ENCODE measurements around the gene SLC24A5.

SLC24A5 gene

DNA sequence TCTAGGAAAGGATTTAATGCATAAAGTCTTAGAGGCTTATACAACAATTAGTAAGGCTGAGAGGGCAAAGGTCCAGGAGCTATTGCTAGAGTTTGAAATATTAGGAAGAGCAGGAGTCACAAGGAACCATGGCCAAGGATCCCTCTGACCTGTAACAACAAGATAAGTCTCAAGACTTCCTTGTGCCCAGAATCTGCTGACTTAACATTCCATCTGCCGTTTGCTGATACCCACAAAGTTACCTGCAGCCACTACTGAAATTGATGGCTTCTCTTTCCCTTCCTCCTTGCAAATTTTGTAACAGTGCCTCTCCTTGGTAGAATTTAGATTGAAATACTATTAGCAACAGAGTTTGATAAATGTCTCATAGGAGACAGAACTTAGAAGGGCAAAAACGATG, 62.0 kb downstream of the SLC24A5 start:
- Histone ChIP-seq H3K27me3 (ENCODE audit: insufficient read depth, low read length, poor library complexity, severe bottlenecking) (no peaks in the 10 kb centered on the region), H3K9me3 (ENCODE audit: insufficient read depth, low read depth, low read length) (no peaks in the 10 kb centered on the region), H3K4me3 (ENCODE audit: low read length, poor library complexity, severe bottlenecking) (no peak overlapping the region), H3K4me2 (ENCODE audit: low read depth, low read length, poor library complexity, severe bottlenecking) (no peak overlapping the region), H3K9ac (ENCODE audit: low read depth, low read length, poor library complexity, severe bottlenecking) (no peak overlapping the region), H3K4me1 (ENCODE audit: insufficient read depth, low read length, poor library complexity, severe bottlenecking) (peaks cover 3% of the 10 kb centered on the region), H3K36me3 (ENCODE audit: insufficient read depth, low read length) (no peaks in the 10 kb centered on the region), H3K79me2 (ENCODE audit: insufficient read depth, low read length) (peaks cover 2% of the 10 kb centered on the region; the same call in 1 of the 2 replicates), H3F3A (ENCODE audit: low read depth) (no peaks in the 10 kb centered on the region), H4K20me1 (ENCODE audit: insufficient read depth, low read length, poor library complexity, severe bottlenecking) (no peaks in the 10 kb centered on the region), H3K9me2 (replicated peaks; ENCODE audit: low read depth, low read length) (no peaks in the 10 kb centered on the region), H2AFZ (ENCODE audit: low read length) (no peak overlapping the region)
- no peak for TF ChIP-seq EZH2phosphoT487 (IDR thresholded peaks at IDR 0.05; ENCODE audit: borderline replicate concordance)
- TF ChIP-seq, protein P1, sequence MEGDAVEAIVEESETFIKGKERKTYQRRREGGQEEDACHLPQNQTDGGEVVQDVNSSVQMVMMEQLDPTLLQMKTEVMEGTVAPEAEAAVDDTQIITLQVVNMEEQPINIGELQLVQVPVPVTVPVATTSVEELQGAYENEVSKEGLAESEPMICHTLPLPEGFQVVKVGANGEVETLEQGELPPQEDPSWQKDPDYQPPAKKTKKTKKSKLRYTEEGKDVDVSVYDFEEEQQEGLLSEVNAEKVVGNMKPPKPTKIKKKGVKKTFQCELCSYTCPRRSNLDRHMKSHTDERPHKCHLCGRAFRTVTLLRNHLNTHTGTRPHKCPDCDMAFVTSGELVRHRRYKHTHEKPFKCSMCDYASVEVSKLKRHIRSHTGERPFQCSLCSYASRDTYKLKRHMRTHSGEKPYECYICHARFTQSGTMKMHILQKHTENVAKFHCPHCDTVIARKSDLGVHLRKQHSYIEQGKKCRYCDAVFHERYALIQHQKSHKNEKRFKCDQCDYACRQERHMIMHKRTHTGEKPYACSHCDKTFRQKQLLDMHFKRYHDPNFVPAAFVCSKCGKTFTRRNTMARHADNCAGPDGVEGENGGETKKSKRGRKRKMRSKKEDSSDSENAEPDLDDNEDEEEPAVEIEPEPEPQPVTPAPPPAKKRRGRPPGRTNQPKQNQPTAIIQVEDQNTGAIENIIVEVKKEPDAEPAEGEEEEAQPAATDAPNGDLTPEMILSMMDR (conservative IDR thresholded peaks at IDR 0.05; ENCODE audit: low read length) = no peak

DNA sequence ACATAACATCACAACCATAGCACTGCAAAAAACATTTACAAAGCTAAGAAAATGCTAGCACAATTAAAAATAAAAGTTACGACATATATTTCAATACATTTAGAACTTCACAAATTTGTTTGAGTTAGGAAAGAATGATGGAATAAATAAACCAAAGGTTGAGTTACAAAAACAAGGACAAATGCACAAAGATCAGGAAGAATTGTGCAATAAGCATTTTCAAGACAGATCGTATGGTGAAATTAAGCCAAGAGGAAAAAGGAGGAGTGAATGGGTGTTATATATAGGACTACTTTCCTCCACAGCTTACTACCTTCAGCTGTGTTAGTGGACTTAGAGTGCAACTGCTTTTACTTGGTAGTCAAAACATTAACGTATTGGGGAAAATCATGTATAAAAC, 64.7 kb downstream of the SLC24A5 start:
- H4K20me1 ChIP-seq (ENCODE audit: insufficient read depth, low read length, poor library complexity, severe bottlenecking) = no peaks in the 10 kb centered on the region
- no peak overlapping the region for H3K9ac ChIP-seq (ENCODE audit: low read depth, low read length, poor library complexity, severe bottlenecking)
- no peaks in the 10 kb centered on the region for H3K27me3 ChIP-seq (ENCODE audit: insufficient read depth, low read length, poor library complexity, severe bottlenecking)
- H3K9me3 ChIP-seq (ENCODE audit: insufficient read depth, low read depth, low read length) = no peaks in the 10 kb centered on the region
- H3K9me2 ChIP-seq (replicated peaks; ENCODE audit: low read depth, low read length) = no peaks in the 10 kb centered on the region
- no peak overlapping the region for H3K4me2 ChIP-seq (ENCODE audit: low read depth, low read length, poor library complexity, severe bottlenecking)
- no peak overlapping the region for H2AFZ ChIP-seq (ENCODE audit: low read length)
- H3K4me1 ChIP-seq (ENCODE audit: insufficient read depth, low read length, poor library complexity, severe bottlenecking) = no peaks in the 10 kb centered on the region
- H3F3A ChIP-seq (ENCODE audit: low read depth) = no peaks in the 10 kb centered on the region
- TF ChIP-seq EZH2phosphoT487 (IDR thresholded peaks at IDR 0.05; ENCODE audit: borderline replicate concordance) = no peak
- TF ChIP-seq, protein P1 (conservative IDR thresholded peaks at IDR 0.05; ENCODE audit: low read length) = no peak
- H3K36me3 ChIP-seq (ENCODE audit: insufficient read depth, low read length) = no peaks in the 10 kb centered on the region
- H3K4me3 ChIP-seq (ENCODE audit: low read length, poor library complexity, severe bottlenecking) = no peak overlapping the region
- H3K79me2 ChIP-seq (ENCODE audit: insufficient read depth, low read length) = no peaks in the 10 kb centered on the region

DNA sequence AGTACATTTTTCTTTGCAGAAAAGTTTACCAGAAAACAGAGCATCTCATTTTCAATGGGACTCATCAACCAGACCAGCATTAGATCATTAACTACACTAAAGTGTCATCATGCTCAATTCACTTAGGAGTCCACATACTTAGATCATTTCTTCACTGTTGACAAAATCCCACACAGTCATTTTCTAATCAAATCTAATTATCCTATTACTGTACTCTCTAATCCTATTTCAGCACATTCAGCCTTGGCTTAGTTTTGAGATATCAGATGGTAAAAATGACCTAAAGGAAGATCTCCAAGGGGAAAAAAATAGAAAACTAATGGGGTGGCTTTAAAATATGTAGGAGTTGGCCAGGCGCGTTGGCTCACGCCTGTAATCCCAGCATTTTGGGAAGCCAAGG, 65.5 kb downstream of the SLC24A5 start:
- Histone ChIP-seq H3K4me3 (ENCODE audit: low read length, poor library complexity, severe bottlenecking) (no peak overlapping the region), H4K20me1 (ENCODE audit: insufficient read depth, low read length, poor library complexity, severe bottlenecking) (no peaks in the 10 kb centered on the region), H3K9me3 (ENCODE audit: insufficient read depth, low read depth, low read length) (no peaks in the 10 kb centered on the region), H3K9ac (ENCODE audit: low read depth, low read length, poor library complexity, severe bottlenecking) (no peak overlapping the region), H3K36me3 (ENCODE audit: insufficient read depth, low read length) (no peaks in the 10 kb centered on the region), H2AFZ (ENCODE audit: low read length) (no peak overlapping the region), H3K9me2 (replicated peaks; ENCODE audit: low read depth, low read length) (no peaks in the 10 kb centered on the region), H3K27me3 (ENCODE audit: insufficient read depth, low read length, poor library complexity, severe bottlenecking) (no peaks in the 10 kb centered on the region), H3K4me1 (ENCODE audit: insufficient read depth, low read length, poor library complexity, severe bottlenecking) (no peaks in the 10 kb centered on the region), H3F3A (ENCODE audit: low read depth) (no peaks in the 10 kb centered on the region), H3K79me2 (ENCODE audit: insufficient read depth, low read length) (no peaks in the 10 kb centered on the region), H3K4me2 (ENCODE audit: low read depth, low read length, poor library complexity, severe bottlenecking) (no peak overlapping the region)
- TF ChIP-seq EZH2phosphoT487 (IDR thresholded peaks at IDR 0.05; ENCODE audit: borderline replicate concordance) = no peak
- TF ChIP-seq, protein P1 (conservative IDR thresholded peaks at IDR 0.05; ENCODE audit: low read length) = no peak

All from Loucy (cell line).